IPS DF 6.9 (cell line): ENCODE data around the gene MAP7D3.
A peak's percentile ranks its signal among the peaks of the same experiment; 100 is the strongest.
"Not testable (repeated sequence)": the region's sequence is repeated elsewhere in the genome, so short reads cannot be mapped to it uniquely, and the experiment has no call there.

Experiments used
- DNase-seq: peaks from one replicate; pipeline ENCODE4 v3.0.0-alpha.2; 2013; ENCODE audit warnings: low read depth, low spot score
- H3K27ac ChIP-seq: one replicate; pipeline ENCODE4 v1.5.1; 2013; ENCODE audit warnings: low read length, control low read depth
- H3K27me3 ChIP-seq: 2 replicates; pipeline ENCODE4 v1.6.1; 2013; ENCODE audit warnings: mild to moderate bottlenecking, low read length; ENCODE audit not compliant: control insufficient read depth, insufficient read depth
- H3K36me3 ChIP-seq: 2 replicates; pipeline ENCODE4 v1.6.1; 2013; ENCODE audit warnings: low read length; ENCODE audit not compliant: control insufficient read depth, insufficient read depth
- H3K4me1 ChIP-seq: 2 replicates; pipeline ENCODE4 v1.6.1; 2013; ENCODE audit warnings: low read length; ENCODE audit not compliant: control insufficient read depth, insufficient read depth
- H3K4me3 ChIP-seq: 2 replicates; pipeline ENCODE4 v1.5.1; 2013; ENCODE audit warnings: mild to moderate bottlenecking, low read length
- H3K9me3 ChIP-seq: 2 replicates; pipeline ENCODE4 v1.6.1; 2013; ENCODE audit warnings: low read length, inconsistent platforms; ENCODE audit not compliant: control insufficient read depth, insufficient read depth
- WGBS: extraction: QIAGEN DNeasy Blood & Tissue Kit; methylation state at CpG from one replicate; pipeline ENCODE4 v1.1.7; 2013; ENCODE audit warnings: mixed read lengths, missing lambda C conversion rate; ENCODE audit not compliant: insufficient read length, insufficient coverage; 5-methylcytosine and 5-hydroxymethylcytosine counted together

The MAP7D3 gene

DNA sequence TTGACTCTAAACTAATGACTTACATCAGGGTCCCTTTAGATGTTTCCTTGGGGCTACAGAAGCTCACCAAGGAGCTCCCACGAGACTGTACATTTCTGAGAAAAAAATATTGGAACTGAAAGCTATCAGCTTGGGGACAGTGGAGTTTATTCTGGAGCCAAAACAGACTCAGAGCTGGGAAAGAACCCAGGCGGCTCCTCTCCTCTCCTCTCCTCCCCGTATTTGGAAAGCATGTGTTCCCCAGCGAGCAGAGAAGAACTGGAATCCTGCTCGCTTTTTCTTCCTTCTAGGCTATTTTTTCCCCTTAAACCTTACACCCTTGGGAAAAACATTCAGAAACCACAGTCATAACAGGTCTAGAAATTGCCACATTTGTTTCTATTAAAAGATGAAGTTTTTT, 4.3 kb upstream of the MAP7D3 start:
- no peak overlapping the region for H3K4me3 ChIP-seq
- WGBS: no CpG with 5 or more reads among the region's 5 CpGs
- no peak for DNase-seq

DNA sequence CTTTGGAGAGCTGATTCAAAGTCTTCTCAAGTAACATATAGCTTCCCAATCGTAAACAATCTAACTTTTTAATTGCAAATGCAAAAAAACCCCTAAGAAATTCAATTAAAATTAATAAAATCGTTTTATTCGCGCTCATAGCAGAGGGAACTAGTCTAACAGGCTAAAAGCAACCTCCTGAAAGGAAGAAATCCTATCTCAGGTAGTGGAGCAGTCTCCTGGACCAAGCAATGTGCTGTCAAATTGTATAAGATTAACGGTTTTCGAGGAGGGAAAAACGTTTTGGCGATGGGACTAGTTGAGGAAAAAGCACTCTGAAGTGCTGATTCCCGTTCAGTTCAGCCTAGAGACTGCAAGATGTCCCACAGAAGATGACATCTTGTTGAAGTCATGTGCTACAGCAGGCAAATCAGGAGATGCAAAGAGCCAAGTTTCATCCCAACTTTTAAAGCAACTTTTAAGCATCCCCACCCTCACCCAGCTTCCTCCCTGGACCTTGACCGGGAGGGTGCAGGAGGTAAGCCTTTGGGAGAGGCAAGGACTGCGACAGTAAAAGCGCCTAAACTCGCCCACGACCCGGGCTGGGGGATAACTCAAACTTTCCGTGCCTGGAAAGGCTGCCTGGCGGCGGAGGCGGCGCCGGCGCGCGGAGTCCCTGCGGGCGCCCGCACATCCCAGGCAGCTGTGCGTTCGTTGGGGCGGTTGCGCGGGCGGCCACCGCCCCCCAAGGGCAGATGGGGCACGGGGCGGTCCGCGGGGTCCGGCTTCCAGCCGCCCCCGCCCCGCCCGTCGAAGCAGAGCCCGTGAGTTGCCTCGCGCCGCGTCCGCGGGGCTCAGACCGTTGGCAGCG, 784 bp downstream of the MAP7D3 start:
- H3K27me3 ChIP-seq: no peaks in the 10 kb centered on the region

More for the DNA sequence above, 4.3 kb upstream of the MAP7D3 start:
- Histone ChIP-seq H3K9me3 (no peaks in the 10 kb centered on the region), H3K4me1 (peaks cover 2% of the 10 kb centered on the region; the same call in 1 of the 2 replicates), H3K36me3 (no peaks in the 10 kb centered on the region), H3K27me3 (no peaks in the 10 kb centered on the region), H3K27ac (no peak overlapping the region)

DNA sequence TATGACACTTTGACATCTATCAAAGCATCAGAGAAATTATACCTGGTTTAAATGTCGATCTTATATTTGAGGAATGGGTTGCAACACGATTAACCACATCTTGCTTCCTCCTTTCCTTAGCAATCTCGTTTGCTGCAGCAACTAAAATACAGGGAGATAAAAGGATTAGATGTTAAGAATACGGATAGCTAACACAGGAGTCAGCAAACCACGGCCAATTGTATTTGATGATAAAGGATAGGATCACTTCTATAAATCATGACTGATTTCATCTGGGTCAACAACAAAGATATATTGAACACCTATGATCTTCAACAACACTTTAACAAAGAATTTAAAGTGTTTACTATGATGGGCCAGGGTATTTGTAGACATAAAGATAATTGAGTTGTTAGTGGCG, 5.0 kb downstream of the MAP7D3 start:
- Histone ChIP-seq H3K36me3 (no peaks in the 10 kb centered on the region), H3K27me3 (no peaks in the 10 kb centered on the region), H3K4me1 (no peaks in the 10 kb centered on the region), H3K4me3 (no peak overlapping the region), H3K9me3 (no peaks in the 10 kb centered on the region), H3K27ac (no peak overlapping the region)
- no CpG with 5 or more reads among the region's 6 CpGs for WGBS
- DNase-seq: no peak

More for the DNA sequence above, 784 bp downstream of the MAP7D3 start:
- peaks cover 2% of the 10 kb centered on the region; the same call in 1 of the 2 replicates for H3K4me1 ChIP-seq
- WGBS: no CpG with 5 or more reads among the region's 53 CpGs
- H3K36me3 ChIP-seq: no peaks in the 10 kb centered on the region
- no peak for DNase-seq
- no peak overlapping the region for H3K27ac ChIP-seq
- peak overlapping the region; percentile 69; the same call in 1 of the 2 replicates for H3K4me3 ChIP-seq
- H3K9me3 ChIP-seq: no peaks in the 10 kb centered on the region

DNA sequence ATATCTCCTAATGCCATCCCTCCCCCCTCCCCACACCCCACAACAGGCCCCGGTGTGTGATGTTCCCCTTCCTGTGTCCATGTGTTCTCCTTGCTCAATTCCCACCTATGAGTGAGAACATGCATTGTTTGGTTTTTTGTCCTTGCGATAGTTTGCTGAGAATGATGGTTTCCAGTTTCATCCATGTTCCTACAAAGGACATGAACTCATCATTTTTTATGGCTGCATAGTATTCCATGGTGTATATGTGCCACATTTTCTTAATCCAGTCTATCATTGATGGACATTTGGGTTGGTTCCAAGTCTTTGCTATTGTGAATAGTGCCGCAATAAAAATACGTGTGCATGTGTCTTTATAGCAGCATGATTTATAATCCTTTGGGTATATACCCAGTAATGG, 13.4 kb downstream of the MAP7D3 start:
- not testable (repeated sequence) for H3K36me3 ChIP-seq, DNase-seq, H3K27me3 ChIP-seq, H3K4me1 ChIP-seq, H3K9me3 ChIP-seq, H3K4me3 ChIP-seq, H3K27ac ChIP-seq
- WGBS: no CpG with 5 or more reads among the region's 4 CpGs

DNA sequence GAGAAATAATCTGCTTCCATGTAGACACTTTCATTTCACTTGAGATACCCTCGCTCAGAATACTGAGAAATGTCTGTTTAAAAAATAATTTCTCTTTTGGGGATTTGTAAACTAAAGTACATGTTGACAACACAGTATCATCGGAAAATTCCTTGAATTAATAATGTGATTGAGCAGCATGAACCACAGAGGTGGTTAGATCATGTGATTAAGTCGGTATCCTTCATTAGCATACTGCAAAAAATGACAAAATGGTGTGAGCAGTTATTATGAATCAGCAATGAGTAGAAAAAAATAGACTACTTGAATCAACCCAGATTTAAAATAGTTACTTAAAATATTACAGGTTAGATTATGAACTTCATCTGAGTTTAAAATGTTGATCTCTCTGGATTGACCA, 14.1 kb downstream of the MAP7D3 start:
- Histone ChIP-seq H3K4me1 (no peaks in the 10 kb centered on the region), H3K36me3 (no peaks in the 10 kb centered on the region), H3K27me3 (no peaks in the 10 kb centered on the region), H3K4me3 (no peak overlapping the region), H3K9me3 (no peaks in the 10 kb centered on the region), H3K27ac (no peak overlapping the region)
- WGBS: no CpG with 5 or more reads among the region's 3 CpGs
- DNase-seq: no peak

DNA sequence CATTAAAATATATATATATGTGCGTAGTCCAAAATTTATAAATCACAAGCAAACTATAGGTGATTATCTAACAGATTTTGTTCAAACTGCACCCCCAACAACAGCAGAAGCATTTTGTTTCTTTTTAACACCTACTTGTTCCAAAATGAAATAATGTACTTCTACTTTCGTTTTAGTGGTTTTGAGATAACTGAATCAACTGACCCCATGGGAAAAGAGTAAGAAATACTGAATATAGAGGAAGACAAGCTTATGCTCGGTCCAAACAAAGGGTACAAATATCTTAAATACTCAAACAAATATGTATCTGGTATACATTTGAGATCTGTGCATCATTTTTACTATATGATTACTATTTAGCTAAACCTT, 22.4 kb downstream of the MAP7D3 start:
- Histone ChIP-seq H3K4me1 (no peaks in the 10 kb centered on the region), H3K27ac (no peak overlapping the region), H3K27me3 (no peaks in the 10 kb centered on the region), H3K4me3 (no peak overlapping the region), H3K36me3 (0 out of 2 replicates have a peak, but pooled peaks cover 4% of the 10 kb centered on the region), H3K9me3 (no peaks in the 10 kb centered on the region)
- DNase-seq: no peak
- WGBS: no CpG with 5 or more reads among the region's 3 CpGs

DNA sequence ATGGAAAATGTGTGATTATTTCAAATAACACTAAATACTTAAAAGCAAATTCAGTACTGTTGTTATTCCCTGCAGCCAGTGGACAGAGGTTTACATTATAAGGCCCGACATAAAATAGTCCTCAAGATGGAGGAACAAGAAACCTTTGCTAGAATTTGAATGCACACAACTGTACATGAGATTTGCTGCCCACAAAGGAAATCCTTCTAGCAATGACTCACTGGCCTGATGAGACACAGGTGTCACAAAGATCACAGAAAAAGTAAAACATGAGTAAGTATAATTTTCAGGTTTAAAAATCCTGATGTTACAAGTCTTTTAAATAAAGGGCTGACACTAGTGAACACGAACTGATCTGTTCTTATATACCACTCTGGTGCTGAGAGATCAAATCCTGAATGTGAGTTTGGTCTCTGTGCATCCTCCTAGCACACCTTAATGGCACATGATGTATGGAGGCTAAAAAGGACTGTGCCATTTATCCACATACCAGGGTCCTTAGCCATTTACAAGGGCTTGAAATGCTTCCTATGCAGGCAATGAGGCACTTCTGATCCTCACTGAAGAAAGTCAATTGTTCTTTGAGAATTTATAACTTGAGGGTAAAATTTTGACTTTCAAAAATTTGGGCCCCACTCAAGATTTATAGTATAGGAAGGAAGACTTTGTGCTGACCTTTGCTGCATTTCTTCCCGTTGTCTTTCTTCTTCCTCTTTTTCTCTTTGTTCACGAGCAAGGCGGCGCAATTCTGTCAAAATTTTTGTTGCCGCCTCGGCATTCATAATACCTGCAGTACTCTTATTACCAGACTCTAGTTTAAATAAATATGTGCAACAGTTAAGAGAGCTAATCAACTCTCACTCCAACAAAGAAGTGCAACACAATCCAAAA, 23.0 kb downstream of the MAP7D3 start:
- no peak overlapping the region for H3K4me3 ChIP-seq
- WGBS: no CpG with 5 or more reads among the region's 8 CpGs
- no peaks in the 10 kb centered on the region for H3K9me3 ChIP-seq
- no peaks in the 10 kb centered on the region for H3K4me1 ChIP-seq
- H3K27ac ChIP-seq: no peak overlapping the region
- DNase-seq: no peak
- 0 out of 2 replicates have a peak, but pooled peaks cover 4% of the 10 kb centered on the region for H3K36me3 ChIP-seq
- H3K27me3 ChIP-seq: no peaks in the 10 kb centered on the region

DNA sequence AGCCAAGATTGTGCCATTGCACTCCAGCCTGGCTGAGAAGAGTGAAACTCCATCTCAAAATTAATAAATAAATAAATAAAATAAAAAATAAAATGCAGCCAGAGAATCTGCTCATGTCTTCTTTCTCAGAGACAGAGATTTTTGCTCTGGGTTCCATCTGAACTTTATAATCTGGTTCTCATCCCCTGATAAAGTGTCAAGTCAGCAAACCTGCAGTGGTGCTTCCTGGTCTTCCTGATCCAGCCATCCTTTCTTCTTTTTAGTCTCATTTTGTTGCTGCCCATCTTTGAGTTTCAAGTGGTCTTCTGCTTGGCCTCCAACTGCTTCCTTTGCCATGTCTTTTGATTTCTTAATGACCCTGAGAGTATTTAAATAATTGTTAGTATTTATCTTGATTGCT, 24.1 kb downstream of the MAP7D3 start:
- H3K9me3 ChIP-seq: no peaks in the 10 kb centered on the region
- no peak overlapping the region for H3K27ac ChIP-seq
- no peak overlapping the region for H3K4me3 ChIP-seq
- no peaks in the 10 kb centered on the region for H3K27me3 ChIP-seq
- no peak for DNase-seq
- no peaks in the 10 kb centered on the region for H3K4me1 ChIP-seq
- H3K36me3 ChIP-seq: peaks cover 4% of the 10 kb centered on the region; the same call in 1 of the 2 replicates

DNA sequence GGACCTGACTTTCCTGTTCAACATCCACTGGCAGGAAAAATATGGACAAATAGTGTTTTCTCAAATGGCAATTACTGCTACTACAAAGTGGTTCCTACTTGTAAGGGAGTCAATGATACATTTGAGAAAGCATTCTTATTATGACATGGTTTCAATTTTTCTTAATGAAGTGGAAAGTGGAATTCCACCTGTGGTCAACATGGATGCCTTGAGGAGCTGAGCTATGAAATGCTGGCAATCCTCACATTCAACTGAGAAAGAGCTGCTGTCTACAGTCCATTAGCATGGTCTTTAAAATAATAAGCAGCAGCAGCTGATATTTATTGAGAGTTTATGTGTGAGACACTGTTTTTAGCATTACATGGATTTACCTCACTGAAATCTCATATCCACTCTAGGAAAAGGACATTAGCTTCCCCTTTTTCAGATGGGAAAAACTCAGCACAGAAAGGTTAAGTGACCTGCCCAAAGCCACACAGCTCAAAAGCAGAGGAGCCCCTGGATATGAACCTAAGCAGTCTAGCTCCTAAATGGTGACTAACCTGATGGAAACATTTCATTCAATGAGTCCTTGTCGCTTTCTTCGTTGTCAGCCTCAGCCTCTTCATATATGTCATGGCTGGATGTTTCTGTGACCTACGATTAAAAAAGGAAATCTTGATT, 29.2 kb downstream of the MAP7D3 start:
- WGBS: no CpG with 5 or more reads among the region's 3 CpGs
- no peaks in the 10 kb centered on the region; the same call in 1 of the 2 replicates for H3K36me3 ChIP-seq
- no peak overlapping the region for H3K4me3 ChIP-seq
- H3K9me3 ChIP-seq: no peaks in the 10 kb centered on the region
- DNase-seq: no peak
- H3K27me3 ChIP-seq: no peaks in the 10 kb centered on the region
- H3K4me1 ChIP-seq: no peaks in the 10 kb centered on the region
- no peak overlapping the region for H3K27ac ChIP-seq

DNA sequence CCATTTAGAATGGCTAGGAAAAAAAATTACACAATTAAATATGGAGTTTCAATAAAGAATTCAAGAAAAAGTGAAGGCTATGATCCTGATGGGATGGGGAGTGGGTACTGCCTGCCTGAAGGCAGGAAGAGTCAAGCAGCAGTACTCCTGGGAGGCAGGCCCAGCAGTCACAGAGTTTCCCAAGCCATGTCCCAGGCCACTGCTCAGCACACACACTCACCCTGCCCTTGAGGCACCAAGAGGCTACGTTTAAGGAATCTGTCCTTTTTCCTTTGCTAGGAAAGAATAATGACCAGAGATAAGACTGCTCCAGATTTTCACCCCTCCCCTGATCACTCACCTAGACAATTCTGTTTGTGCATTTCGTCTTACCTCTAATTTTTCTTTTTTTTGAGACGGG, 30.2 kb downstream of the MAP7D3 start:
- H3K4me3 ChIP-seq: no peak overlapping the region
- H3K27ac ChIP-seq: no peak overlapping the region
- WGBS: no CpG with 5 or more reads among the region's 3 CpGs
- H3K9me3 ChIP-seq: no peaks in the 10 kb centered on the region
- DNase-seq: no peak
- no peaks in the 10 kb centered on the region; the same call in 1 of the 2 replicates for H3K36me3 ChIP-seq
- H3K27me3 ChIP-seq: no peaks in the 10 kb centered on the region
- no peaks in the 10 kb centered on the region for H3K4me1 ChIP-seq
